PFSK-1 (cell line): ENCODE measurements around the gene DSC2.

Experiments used
- FOXP2 ChIP-seq: optimal IDR thresholded peaks from 2 replicates; pipeline ENCODE3; 2011; ENCODE audit warnings: borderline replicate concordance, control low read depth, inconsistent platforms; ENCODE audit not compliant: insufficient read depth; ENCODE audit errors: extremely low read length, extremely low read depth
- POLR2AphosphoS5 ChIP-seq: IDR thresholded peaks from 2 replicates; pipeline ENCODE4 v1.6.1; 2012; ENCODE audit warnings: low read depth, mild to moderate bottlenecking, control low read depth, low read length, moderate library complexity
- SIN3A ChIP-seq: IDR thresholded peaks from 2 replicates; pipeline ENCODE4 v1.6.1; 2012; ENCODE audit warnings: mild to moderate bottlenecking, low read length, moderate library complexity, borderline replicate concordance; ENCODE audit not compliant: insufficient read depth
- TAF1 ChIP-seq: IDR thresholded peaks from 2 replicates; pipeline ENCODE4 v1.6.1; 2012; ENCODE audit warnings: low read length, control low read depth, borderline replicate concordance; ENCODE audit not compliant: insufficient read depth
- TF ChIP-seq, protein P1 (sequence below), 2 experiments: IDR thresholded peaks; 2 replicates each; pipeline versions ENCODE4 v1.6.1 to v1.8.0; 2011 to 2012; ENCODE audit warnings: low read depth in 2 of 2, low read length in 2 of 2, control low read depth in 1 of 2, inconsistent platforms in 1 of 2, mild to moderate bottlenecking in 1 of 2, moderate library complexity in 1 of 2; ENCODE audit not compliant: insufficient read depth in 1 of 2

The DSC2 gene

DNA sequence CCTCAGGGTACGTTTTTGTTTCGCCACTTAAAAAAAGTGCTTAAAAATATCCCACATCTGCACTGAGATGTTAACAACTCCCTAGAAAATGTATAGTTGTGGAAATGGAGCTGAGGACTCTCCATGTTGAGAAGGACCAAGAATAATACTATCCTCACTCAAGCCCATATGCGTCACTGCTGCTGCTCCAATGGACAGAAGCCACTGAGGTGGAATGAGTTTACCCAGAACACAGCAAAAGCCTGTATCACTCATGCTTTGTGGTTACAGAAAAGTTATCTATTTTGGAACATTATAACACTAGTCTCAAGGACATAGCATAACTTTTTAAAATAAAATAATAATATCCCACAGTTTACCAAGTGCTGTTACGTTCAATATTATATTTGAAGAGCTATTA is 91.6 kb downstream of the DSC2 start:
- no peak for TF ChIP-seq SIN3A
- TF ChIP-seq POLR2AphosphoS5: no peak
- TF ChIP-seq, protein P1, sequence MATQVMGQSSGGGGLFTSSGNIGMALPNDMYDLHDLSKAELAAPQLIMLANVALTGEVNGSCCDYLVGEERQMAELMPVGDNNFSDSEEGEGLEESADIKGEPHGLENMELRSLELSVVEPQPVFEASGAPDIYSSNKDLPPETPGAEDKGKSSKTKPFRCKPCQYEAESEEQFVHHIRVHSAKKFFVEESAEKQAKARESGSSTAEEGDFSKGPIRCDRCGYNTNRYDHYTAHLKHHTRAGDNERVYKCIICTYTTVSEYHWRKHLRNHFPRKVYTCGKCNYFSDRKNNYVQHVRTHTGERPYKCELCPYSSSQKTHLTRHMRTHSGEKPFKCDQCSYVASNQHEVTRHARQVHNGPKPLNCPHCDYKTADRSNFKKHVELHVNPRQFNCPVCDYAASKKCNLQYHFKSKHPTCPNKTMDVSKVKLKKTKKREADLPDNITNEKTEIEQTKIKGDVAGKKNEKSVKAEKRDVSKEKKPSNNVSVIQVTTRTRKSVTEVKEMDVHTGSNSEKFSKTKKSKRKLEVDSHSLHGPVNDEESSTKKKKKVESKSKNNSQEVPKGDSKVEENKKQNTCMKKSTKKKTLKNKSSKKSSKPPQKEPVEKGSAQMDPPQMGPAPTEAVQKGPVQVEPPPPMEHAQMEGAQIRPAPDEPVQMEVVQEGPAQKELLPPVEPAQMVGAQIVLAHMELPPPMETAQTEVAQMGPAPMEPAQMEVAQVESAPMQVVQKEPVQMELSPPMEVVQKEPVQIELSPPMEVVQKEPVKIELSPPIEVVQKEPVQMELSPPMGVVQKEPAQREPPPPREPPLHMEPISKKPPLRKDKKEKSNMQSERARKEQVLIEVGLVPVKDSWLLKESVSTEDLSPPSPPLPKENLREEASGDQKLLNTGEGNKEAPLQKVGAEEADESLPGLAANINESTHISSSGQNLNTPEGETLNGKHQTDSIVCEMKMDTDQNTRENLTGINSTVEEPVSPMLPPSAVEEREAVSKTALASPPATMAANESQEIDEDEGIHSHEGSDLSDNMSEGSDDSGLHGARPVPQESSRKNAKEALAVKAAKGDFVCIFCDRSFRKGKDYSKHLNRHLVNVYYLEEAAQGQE (IDR thresholded peaks at IDR 0.05; ENCODE audit: insufficient read depth in 1 of 2, low read depth in 2 of 2, low read length in 2 of 2): no peak
- TF ChIP-seq FOXP2: no peak
- TF ChIP-seq TAF1: no peak
